Measurements from ENCODE around the gene TLR2.
"Not testable (repeated sequence)": the region's sequence is repeated elsewhere in the genome, so short reads cannot be mapped to it uniquely, and the experiment has no call there.

The TLR2 gene

DNA sequence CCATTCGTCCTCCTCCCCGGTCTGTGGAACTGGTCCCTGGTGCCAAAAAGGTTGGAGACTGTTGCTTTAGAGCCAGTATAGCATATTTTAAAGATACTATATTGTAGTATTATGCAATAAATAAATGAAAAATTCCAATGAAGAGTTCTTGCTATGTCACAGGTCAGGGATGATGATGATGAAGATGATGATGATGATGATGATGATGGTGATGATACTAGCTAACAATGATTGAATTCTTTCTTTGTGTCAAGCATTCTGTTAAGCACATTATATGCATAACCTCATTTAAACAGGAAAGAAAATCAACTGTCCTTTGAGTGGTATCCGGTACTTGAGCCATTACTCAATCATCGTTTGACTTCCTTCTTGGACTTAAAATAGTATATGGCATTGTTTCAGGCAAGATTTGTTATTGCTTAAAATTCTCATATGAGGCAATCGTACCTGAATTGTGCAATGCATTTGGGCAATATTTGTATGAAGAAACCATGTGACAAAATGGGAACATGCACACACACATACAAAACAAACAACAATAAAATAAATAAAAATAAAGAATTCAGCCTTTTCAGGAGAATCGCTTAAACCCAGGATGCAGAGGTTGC is 22.8 kb upstream of the TLR2 start:
- no peak for DNase-seq (ENCODE audit: low read depth)

DNA sequence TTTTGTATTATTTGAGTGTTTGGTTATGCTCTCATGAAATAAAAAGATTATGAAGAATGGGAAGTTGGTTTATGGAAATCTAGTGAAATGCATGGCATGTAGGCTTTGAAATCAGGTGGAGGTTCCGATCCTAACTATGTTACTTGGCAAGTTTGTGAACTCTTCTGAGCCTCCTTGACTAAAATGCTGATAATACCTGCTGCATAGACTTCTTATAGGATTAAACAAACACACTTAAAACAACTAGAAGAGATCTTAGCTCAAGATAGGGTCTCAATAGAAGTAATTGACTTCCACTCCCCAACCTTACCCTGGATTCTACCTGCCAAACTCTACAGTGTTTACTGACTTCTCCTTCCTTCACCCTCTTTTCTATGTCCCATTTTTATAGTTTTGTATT is 22.2 kb upstream of the TLR2 start:
- DNase-seq (ENCODE audit: low read depth): no peak

DNA sequence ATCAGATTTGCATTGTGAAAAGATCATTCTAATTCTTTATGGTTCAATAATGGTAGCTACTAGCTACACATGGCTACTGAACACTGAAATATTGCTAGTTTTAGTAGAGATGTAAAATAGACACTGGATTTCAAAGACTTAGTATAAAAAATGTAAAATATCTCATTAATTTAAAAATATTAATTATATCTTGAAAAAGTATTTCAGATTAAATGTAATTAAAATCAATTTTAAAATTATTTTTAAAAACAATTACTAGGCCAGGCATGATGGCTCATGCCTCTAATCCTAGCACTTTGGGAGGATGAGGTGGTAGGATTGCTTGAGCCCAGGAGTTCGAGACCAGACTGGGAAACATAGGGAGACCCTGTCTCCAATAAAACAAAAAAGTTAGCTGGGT is 20.4 kb upstream of the TLR2 start:
- no peak for DNase-seq (ENCODE audit: low read depth)

DNA sequence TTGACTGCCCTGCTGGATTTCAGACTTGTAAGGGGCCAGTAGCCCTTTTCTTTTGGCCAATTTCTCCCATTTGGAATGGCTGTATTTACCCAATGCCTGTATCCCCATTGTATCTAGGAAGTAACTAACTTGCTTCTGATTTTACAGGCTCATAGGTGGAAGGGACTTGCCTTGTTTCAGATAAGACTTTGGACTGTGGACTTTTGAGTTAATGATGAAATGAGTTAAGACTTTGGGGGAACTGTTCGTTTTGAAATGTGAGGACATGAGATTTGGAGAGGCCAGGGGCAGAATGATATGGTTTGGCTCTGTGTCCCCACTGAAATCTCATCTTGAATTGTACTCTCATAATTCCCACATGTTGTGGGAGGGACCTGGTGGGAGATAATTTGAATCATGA is 17.6 kb upstream of the TLR2 start:
- not testable (repeated sequence) for DNase-seq (ENCODE audit: low read depth)

DNA sequence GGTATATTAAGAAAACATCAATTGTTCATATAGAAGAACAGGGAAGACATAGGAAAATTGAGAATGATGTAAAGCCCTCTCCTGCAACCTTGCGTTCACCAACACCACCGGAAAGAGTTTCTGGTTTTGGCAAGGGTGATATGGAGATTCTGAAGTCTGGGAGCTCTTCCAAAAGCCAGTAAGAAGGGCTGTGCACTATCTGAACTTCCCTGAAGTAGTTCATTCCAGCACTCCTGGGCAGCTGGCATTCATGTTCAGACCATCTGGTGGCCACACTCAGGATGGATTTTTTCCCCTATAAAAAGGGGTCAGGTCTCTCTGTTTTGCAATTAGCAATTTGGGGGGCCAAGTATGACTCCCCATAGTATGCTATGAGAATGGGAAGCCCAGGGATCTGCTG is 15.4 kb upstream of the TLR2 start:
- DNase-seq (ENCODE audit: low read depth): no peak

DNA sequence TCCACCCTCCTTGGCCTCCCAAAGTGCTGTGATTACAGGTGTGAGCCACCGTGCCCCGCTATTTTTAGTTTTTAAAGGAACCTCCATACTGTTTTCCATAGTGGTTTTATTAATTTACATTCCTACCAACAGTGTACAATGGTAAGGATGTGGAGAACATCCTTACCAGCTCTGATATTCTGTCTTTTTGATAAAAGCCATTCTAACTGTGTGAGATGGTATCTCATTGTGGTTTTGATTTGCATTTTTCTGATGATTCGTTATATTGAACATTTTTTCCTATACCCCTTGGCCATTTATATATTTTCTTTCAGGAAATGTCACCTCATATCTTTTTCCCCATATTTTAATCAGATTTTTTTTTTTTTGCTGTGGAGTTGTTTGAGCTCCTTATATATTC is 14.2 kb upstream of the TLR2 start:
- DNase-seq (ENCODE audit: low read depth): no peak

DNA sequence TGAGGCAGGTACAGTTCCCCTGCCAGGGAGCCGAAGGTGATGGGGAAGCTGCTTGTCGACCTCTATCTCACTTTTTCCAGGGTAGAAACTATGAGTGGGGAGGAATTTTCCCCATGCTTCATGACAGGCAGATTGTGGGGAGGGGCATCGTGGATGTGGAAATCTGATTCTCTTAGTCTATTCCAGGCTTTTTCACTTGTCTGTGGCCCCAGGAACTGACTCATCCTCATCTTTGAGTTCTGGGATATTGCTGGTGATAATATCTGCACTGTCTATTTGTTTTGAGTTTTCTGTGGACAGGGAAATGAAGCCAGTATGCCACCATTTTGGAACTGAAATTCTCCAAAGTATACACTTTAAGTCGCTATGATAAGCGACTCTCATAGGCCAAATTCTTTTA is 7.6 kb upstream of the TLR2 start:
- DNase-seq (ENCODE audit: low read depth): no peak

DNA sequence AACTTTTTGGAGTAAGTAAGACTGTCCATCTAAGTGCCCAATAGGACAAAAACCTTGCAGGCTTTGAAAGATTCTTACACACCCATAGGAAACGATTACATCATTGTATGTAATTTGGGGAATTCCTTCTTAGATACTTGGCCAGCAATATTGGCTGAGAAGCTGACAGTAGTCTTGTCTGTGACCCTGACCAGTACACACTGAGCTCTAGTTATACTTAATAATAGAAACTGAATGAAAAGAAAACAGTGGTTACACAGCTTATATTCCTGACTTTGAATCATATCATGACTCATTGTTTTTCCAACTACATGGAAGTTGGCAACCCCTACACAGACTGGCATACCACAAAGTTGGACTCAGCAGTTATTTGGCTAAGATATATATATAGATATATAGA is 7.1 kb upstream of the TLR2 start:
- no peak for DNase-seq (ENCODE audit: low read depth)

DNA sequence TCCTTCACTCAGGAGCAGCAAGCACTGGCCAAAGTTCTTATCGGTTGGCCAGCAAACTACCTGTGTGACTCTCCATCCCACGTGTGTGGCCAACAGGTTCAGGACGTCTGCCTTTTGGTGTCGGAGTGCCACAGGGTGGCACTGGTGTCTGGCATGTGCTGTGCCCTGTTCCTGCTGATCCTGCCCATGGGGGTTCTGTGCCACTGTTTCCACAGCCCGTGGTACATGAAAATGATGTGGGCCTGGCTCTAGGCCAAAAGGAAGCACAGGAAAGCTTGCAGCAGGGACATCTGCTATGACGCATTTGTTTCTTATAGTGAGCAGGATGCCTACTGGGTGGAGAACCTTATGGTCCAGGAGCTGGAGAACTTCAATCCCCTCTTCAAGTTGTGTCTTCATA is 4.6 kb upstream of the TLR2 start:
- DNase-seq (ENCODE audit: low read depth): no peak

DNA sequence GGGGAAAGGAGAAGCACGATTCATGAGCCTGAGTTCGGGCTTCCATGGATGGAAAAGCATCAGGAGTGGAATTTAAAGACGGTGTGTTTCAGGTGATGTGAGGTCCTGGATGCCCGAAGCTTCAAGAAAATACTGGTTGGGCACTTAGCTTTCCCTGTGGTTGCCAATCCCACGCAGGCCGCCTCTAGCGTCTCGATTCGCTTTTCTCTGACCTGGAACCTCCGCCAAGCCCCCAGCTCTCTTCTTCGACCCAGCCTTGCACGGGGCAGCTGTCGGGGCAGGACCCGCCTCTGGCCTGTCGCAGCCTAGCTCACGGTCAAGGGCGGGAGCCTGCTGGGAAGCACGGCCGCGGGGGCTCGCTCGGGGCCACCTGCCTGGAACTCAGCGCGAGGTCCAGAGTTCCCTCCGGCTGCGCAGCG is 308 bp upstream of the TLR2 start:
- DNase-seq (ENCODE audit: low read depth): no peak

DNA sequence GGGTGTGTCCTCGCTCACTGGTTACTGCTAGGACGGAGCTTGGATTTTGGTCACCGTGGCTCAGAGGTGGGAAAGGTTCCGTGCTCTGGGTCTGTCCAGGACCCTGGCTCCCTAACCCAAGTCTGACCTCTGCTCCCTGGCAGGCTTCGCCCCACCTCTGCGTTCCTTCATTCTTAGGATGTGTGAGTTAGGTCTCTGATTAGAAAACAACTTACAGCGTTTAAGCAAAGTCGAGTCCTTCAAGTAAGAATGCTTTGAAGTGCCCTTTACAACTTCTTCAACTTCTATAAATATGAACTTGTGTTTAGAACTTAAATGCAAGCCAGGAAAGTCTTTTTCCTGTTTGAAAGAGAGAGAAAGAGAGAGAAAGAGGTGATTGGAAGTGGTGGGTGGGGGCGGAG is 891 bp downstream of the TLR2 start:
- DNase-seq (ENCODE audit: low read depth): no peak

DNA sequence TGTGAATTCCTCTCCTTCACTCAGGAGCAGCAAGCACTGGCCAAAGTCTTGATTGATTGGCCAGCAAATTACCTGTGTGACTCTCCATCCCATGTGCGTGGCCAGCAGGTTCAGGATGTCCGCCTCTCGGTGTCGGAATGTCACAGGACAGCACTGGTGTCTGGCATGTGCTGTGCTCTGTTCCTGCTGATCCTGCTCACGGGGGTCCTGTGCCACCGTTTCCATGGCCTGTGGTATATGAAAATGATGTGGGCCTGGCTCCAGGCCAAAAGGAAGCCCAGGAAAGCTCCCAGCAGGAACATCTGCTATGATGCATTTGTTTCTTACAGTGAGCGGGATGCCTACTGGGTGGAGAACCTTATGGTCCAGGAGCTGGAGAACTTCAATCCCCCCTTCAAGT is 20.4 kb downstream of the TLR2 start:
- no peak for DNase-seq (ENCODE audit: low read depth)

DNA sequence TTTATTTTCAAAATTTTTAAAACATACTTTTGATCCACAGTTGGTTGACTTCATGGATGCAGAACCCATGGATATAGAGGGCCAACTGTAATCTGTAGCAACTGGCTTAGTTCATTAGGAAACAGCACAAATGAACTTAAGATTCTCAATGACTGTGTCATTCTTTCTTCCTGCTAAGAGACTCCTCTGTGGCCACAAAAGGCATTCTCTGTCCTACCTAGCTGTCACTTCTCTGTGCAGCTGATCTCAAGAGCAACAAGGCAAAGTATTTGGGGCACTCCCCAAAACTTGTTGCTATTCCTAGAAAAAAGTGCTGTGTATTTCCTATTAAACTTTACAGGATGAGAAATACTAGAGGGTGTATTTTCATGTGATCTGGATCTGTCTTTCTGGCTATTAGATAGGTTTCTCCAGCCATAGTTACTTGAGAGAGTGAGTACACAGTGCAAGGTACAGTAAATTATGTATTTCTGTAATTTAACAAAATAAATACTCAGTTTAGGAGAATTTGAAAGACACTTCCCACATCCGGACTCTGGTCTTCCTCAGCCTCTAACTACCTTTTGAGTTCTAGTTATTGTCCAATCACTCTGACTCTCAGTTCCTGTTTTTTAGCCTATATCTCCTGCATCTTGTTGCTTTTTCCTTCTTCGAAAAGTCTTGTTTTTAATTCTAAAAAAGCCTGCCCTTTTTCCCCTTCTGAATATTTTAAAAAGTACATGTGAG is 21.8 kb downstream of the TLR2 start:
- DNase-seq (ENCODE audit: low read depth): no peak

DNA sequence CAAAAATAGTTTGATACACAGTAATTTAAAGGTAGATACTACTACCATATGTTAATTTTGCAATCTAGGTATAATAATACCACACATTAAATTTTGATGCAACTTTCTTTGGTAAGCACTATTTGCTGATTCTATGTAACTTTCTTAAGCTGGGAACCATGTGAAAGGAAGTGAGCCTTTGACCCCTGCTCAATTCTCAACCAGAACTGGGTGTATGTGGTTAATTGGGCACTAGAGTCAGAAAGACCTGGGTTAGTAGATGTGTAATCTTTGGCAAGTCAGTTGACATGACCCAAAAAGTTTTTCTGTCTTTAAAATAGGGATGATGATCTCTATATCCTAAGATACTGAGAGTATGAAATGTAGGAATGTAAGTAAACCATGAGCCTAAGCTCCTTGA is 22.4 kb downstream of the TLR2 start:
- no peak for DNase-seq (ENCODE audit: low read depth)

DNA sequence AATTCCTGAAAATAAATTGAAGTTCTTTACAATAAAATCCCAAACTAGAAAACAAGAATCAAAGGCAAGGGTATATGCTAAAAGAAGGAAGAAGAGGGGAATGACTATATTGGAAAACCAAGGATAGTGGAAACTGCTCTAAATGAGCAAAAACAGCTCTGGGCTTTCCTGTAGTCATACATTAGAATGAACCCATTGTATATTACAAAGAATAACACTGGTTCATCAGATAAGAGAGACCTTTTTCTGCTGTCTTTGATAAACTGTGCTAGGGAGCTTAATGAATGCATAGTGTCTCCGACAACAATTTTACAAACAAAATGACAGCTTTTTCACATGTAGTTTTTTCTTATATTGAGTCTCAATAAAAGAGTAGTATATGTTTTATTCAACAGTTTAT is 26.6 kb downstream of the TLR2 start:
- no peak for DNase-seq (ENCODE audit: low read depth)

DNA sequence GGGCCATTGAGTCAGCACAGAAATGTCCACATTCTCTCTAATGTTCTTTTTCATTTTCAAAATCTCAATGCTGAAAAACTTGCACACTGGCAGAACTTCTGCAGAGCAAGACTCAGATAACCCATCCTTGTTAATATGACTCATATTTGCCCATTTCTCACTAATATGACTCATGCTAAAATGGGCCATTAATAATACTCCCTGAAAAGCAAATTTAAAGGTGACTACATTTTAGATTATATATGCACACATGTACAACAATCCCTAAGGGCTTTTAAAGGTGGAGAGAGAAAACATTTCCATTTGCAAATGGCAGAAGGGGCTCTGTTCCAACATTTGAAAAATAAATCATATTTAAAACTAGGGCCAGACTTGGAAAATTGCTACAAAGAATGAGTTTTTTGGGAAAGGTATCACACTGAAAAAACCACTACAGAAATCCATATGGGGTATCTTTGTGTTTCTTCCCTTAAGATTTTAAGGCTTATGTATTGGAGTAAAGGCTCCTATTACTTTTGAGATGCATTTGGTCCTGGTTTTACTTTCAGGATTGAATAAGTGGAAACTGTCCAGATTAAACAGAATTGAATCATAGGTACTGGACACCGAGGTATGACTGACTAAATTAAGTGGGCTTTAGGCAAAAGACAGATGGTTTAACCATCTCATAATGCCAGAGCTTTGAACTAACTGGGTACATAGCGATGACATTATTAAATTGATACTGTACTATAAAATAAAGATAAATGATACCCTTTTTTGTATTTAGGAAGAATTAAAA is 30.0 kb downstream of the TLR2 start:
- DNase-seq (ENCODE audit: low read depth): no peak

DNA sequence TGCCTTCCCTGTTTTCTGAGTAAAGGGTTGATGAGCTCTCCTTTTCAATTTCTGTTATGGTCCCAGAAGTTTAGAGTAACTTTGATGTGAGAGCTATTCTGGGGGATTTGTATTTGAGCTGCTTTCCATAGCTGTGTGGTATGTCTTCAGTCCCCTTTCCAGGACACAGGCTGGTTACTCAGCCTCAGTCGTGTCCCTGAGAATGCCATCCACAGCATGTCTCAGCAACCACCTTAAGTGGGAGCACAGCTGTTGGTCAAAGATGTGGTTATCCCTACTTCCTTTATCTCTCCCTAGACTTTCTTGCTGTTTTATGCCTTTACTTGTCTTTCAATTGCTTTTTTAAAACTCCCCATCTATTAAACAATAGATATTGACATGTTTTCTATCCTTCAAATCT is 38.0 kb downstream of the TLR2 start:
- DNase-seq (ENCODE audit: low read depth): no peak

DNA sequence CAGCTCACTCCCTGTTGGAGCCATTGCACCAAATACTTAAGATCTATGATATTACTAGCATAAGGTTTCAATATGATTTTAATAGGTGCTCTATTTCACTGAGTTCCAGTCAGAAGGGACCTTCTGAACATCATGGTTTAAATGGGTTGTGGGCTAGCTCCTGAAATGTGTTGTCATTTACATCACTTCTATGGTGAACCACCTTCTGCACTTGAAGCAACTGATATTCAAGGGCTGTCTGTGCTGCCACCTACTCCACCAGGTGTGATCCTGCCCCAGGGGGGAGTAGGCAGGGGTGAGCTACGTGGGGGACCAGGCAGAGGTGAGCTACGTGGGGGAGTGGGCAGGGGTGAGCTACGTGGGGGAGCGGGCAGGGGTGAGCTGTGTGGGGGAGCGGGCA is 40.5 kb downstream of the TLR2 start:
- no peak for DNase-seq (ENCODE audit: low read depth)

DNA sequence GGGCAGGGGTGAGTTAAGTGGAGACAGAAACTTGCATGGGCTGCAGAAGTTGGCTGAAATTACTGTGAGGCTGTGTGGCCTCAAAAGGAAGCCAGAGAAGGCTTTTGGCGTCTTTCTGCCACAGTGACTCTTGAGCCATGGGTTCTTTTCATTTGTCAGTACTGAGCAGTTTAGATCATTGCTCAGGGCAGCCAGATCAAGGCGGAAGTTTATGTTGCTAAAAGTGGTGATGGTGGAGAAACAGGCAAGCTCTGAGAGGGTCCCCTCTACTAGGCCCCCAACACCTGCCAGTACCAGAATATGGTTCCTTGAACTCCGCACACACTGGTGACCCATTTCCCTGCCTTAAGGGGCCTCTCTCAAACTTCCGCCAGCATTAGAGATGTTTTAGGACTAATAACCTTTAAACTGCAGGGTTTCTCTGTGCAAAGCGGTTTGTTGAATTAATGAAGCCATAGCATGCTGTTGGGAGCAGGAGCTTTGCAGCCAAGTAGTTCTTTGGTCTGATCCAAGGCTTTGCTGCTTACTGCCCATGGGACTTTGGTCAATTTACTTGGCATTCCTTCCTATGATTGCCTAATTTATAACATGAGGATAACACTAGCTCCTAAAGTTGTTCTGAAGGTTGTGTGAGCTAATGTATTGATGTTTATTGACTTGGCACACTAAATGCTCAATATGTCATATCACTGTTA is 41.2 kb downstream of the TLR2 start:
- DNase-seq (ENCODE audit: low read depth): no peak

DNA sequence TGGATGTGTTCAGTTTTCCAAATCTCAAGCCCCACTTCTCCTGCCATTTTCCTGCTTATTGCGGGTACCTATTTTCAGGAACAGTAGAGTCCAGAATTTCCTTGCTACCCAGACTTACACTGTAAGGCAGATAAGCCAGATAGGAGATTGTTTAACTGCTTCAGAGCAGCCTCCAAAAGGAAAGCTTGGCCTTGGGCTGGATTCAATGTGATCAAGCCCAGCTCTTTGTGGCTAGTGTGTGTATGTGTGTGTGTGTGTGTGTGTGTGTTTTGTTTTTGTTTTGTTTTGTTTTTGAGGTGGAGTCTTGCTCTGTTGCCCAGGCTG is 41.7 kb downstream of the TLR2 start:
- no peak for DNase-seq (ENCODE audit: low read depth)

DNA sequence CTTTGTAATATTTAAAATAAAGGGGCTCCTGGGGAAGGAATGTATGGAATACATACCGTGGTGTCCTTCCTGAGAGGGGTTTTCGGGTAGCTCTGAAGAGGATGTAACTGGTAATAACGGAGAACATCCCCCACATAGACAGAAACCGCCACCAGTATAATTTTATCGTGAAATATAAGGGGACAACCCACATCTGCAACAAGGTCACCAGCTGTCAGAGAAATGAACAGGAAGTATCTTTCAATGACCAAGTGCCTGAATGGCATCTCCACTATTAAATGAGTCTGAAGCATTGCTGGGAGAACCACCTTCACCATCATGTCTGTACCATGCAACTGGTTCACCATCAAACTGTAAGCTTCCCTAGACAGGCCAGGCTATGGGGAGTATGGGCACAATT is 44.1 kb downstream of the TLR2 start:
- DNase-seq (ENCODE audit: low read depth): no peak

DNA sequence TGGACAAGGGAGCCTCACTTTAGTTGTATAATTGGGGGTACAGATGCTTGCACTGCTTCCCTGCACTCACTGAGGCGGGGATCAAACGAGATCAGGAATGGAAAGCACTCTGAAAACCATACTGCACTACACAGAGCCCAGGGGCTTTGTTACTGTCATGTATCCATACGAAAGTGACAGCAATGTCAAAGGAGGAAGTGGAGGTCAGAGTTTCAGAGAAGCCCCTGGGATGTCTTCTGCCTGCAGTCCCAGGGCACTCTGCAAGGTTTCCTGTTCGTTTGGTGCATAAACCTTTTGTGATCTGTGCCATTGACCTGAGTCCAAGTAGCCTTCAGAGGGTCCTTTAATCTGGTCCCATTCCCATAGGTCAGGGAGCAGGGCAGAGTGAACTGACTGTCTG is 44.6 kb downstream of the TLR2 start:
- DNase-seq (ENCODE audit: low read depth): no peak

DNA sequence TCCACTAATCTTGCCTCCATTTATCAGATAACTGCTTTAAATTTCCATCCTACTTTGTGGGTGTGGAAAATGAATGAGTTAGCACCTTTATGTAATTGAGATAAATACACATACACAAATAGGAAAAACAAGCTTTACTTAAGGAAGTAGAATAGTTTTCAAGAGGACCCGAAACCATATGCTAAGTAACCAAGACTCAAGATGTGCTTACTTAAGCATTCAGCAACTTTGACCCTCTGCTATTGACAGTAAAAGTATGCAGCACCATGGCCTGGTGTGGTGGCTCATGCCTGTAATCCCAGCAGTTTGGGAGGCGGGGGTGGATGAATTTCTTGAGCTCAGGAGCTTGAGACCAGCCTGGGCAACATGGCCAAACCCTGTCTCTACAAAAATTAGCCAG is 45.8 kb downstream of the TLR2 start:
- no peak for DNase-seq (ENCODE audit: low read depth)

All from stimulated activated CD8-positive, alpha-beta memory T cell treated with anti-CD3 and anti-CD28 coated beads, Interleukin-12 subunit alpha, Interleukin-12 subunit beta, amount 100 ng/mL, for 1 hour (primary cell).